H9 (cell line): Measurements from ENCODE around the gene LBH. TPM values are rescaled to one million over a fixed set of nuclear protein-coding genes. Genes with fewer than 3 reads are reported as not detected.

Experiments
- DNase-seq: peaks from one replicate; pipeline ENCODE4 v3.0.0-alpha.2; 2017
- H2AFZ ChIP-seq: one replicate; pipeline ENCODE4 v1.6.1; 2013; ENCODE audit warnings: mild to moderate bottlenecking, low read length, control low read depth, moderate library complexity
- H2AK5ac ChIP-seq: 2 replicates; pipeline ENCODE4 v1.6.1; 2013; ENCODE audit warnings: low read length, control low read depth, mixed read lengths; ENCODE audit not compliant: insufficient read length
- H2BK120ac ChIP-seq: one replicate; pipeline ENCODE4 v1.6.1; 2013; ENCODE audit warnings: low read depth, mild to moderate bottlenecking, low read length, control low read depth, inconsistent platforms; ENCODE audit not compliant: poor library complexity, severe bottlenecking
- H2BK12ac ChIP-seq: 2 replicates; pipeline ENCODE4 v1.6.1; 2013; ENCODE audit warnings: low read length, control low read depth, mixed read lengths, low read depth; ENCODE audit not compliant: insufficient read length
- H2BK15ac ChIP-seq: 2 replicates; pipeline ENCODE4 v1.6.1; 2013; ENCODE audit warnings: low read depth, low read length, control low read depth
- H2BK20ac ChIP-seq: one replicate; pipeline ENCODE4 v1.6.1; 2013; ENCODE audit warnings: low read depth, mild to moderate bottlenecking, low read length, control low read depth, inconsistent platforms; ENCODE audit not compliant: poor library complexity, severe bottlenecking
- H2BK5ac ChIP-seq: 2 replicates; pipeline ENCODE4 v1.6.1; 2013; ENCODE audit warnings: low read length, control low read depth, mixed read lengths; ENCODE audit not compliant: insufficient read length
- H3K14ac ChIP-seq: 2 replicates; pipeline ENCODE4 v1.6.1; 2013; ENCODE audit warnings: low read length, control low read depth; ENCODE audit not compliant: insufficient read depth
- H3K18ac ChIP-seq: 2 replicates; pipeline ENCODE4 v1.6.1; 2013; ENCODE audit warnings: low read depth, mild to moderate bottlenecking, mixed read lengths, low read length, control low read depth; ENCODE audit not compliant: insufficient read length
- H3K23ac ChIP-seq: 2 replicates; pipeline ENCODE4 v1.6.1; 2013; ENCODE audit warnings: low read length, control low read depth, mixed read lengths, low read depth; ENCODE audit not compliant: insufficient read length
- H3K23me2 ChIP-seq: 2 replicates; pipeline ENCODE4 v1.6.1; 2013; ENCODE audit warnings: low read depth, mild to moderate bottlenecking, mixed read lengths, low read length, control low read depth; ENCODE audit not compliant: insufficient read length, poor library complexity, severe bottlenecking
- H3K27ac ChIP-seq: 2 replicates; pipeline ENCODE4 v1.5.1; 2013; ENCODE audit warnings: low read length, control low read depth, mixed read lengths, low read depth; ENCODE audit not compliant: insufficient read length
- H3K27me3 ChIP-seq: 2 replicates; pipeline ENCODE4 v1.6.1; 2013; ENCODE audit warnings: low read length, control low read depth, inconsistent platforms; ENCODE audit not compliant: insufficient read depth
- H3K4ac ChIP-seq: 2 replicates; pipeline ENCODE4 v1.6.1; 2013; ENCODE audit warnings: low read depth, mild to moderate bottlenecking, control low read depth, inconsistent platforms, low read length, moderate library complexity
- H3K4me1 ChIP-seq: 2 replicates; pipeline ENCODE4 v1.6.1; 2013; ENCODE audit warnings: low read length, control low read depth, inconsistent platforms; ENCODE audit not compliant: insufficient read depth
- H3K4me2 ChIP-seq: 2 replicates; pipeline ENCODE4 v1.6.1; 2013; ENCODE audit warnings: low read length, control low read depth, mixed read lengths; ENCODE audit not compliant: insufficient read length, insufficient read depth
- H3K56ac ChIP-seq: 2 replicates; pipeline ENCODE4 v1.6.1; 2013; ENCODE audit warnings: low read depth, mild to moderate bottlenecking, mixed read lengths, low read length, control low read depth; ENCODE audit not compliant: insufficient read length
- H3K79me1 ChIP-seq: 2 replicates; pipeline ENCODE4 v1.6.1; 2013; ENCODE audit warnings: low read depth, mild to moderate bottlenecking, moderate library complexity, low read length, control low read depth, inconsistent platforms; ENCODE audit not compliant: insufficient read depth, poor library complexity, severe bottlenecking
- H3K79me2 ChIP-seq: 2 replicates; pipeline ENCODE4 v1.6.1; 2013; ENCODE audit warnings: low read length, control low read depth, inconsistent platforms; ENCODE audit not compliant: insufficient read depth
- H3K9ac ChIP-seq: 2 replicates; pipeline ENCODE4 v1.6.1; 2013; ENCODE audit warnings: low read length, control low read depth, mixed read lengths; ENCODE audit not compliant: insufficient read length; ENCODE audit errors: extremely low read depth
- H3K9me3 ChIP-seq: one replicate; pipeline ENCODE4 v1.6.1; 2013; ENCODE audit warnings: low read depth, low read length, inconsistent platforms; ENCODE audit not compliant: control insufficient read depth
- H3T11ph ChIP-seq: one replicate; pipeline ENCODE4 v1.6.1; 2013; ENCODE audit warnings: mild to moderate bottlenecking, low read length, control low read depth, inconsistent platforms
- H4K20me1 ChIP-seq: one replicate; pipeline ENCODE4 v1.6.1; 2013; ENCODE audit not compliant: control insufficient read depth, insufficient read length, insufficient read depth
- H4K5ac ChIP-seq: 2 replicates; pipeline ENCODE4 v1.6.1; 2013; ENCODE audit warnings: low read depth, mild to moderate bottlenecking, mixed read lengths, low read length, control low read depth; ENCODE audit not compliant: insufficient read length
- H4K8ac ChIP-seq: replicated peaks from 2 replicates; pipeline ENCODE4 v1.6.1; 2013; ENCODE audit warnings: low read length, control low read depth, mixed read lengths, low read depth; ENCODE audit not compliant: insufficient read length
- H4K91ac ChIP-seq: 2 replicates; pipeline ENCODE4 v1.6.1; 2013; ENCODE audit warnings: low read depth, mild to moderate bottlenecking, moderate library complexity, mixed read lengths, low read length, control low read depth; ENCODE audit not compliant: insufficient read length
- H3K27ac Mint-ChIP-seq, 3 experiments: 2 replicates in 2 of 3; 3 replicates in 1 of 3; pipeline ENCODE4 v1.8.0; 2020 to 2021; ENCODE audit warnings: mixed read lengths in 3 of 3, mild to moderate bottlenecking in 1 of 3, moderate library complexity in 1 of 3
- H3K27me3 Mint-ChIP-seq: 2 replicates; pipeline ENCODE4 v1.8.0; 2021; ENCODE audit warnings: low read depth, mild to moderate bottlenecking, moderate library complexity, mixed read lengths
- H3K36me3 Mint-ChIP-seq, 3 experiments: 2 replicates in 2 of 3; 3 replicates in 1 of 3; pipeline ENCODE4 v1.8.0; 2020 to 2021; ENCODE audit warnings: low read depth in 3 of 3, mixed read lengths in 3 of 3; ENCODE audit not compliant: insufficient read depth in 1 of 3
- H3K4me1 Mint-ChIP-seq, 2 experiments: 2 replicates each; pipeline ENCODE4 v1.8.0; 2020; ENCODE audit warnings: mixed read lengths in 2 of 2
- H3K4me3 Mint-ChIP-seq, 2 experiments: 2 replicates in 1 of 2; 3 replicates in 1 of 2; pipeline ENCODE4 v1.8.0; 2020 to 2021; ENCODE audit warnings: mild to moderate bottlenecking in 2 of 2, mixed read lengths in 2 of 2, moderate library complexity in 1 of 2
- H3K9me3 Mint-ChIP-seq, 2 experiments: 2 replicates in 1 of 2; 3 replicates in 1 of 2; pipeline ENCODE4 v1.8.0; 2020; ENCODE audit warnings: mild to moderate bottlenecking in 2 of 2, mixed read lengths in 2 of 2, moderate library complexity in 1 of 2
- CTCF ChIP-seq: fragments of 200-600 bp; sonication (generic); conservative IDR thresholded peaks from 3 replicates; pipeline ENCODE4 v1.8.0; 2021; ENCODE audit warnings: antibody characterized with exemption, mild to moderate bottlenecking
- WGBS: extraction: QIAGEN DNeasy Blood & Tissue Kit; methylation state at CpG from one replicate; pipeline ENCODE4 v1.1.7; 2013; ENCODE audit warnings: missing lambda C conversion rate, low lambda C conversion rate, mixed read lengths; ENCODE audit not compliant: insufficient read length; ENCODE audit errors: extremely low coverage; 5-methylcytosine and 5-hydroxymethylcytosine counted together
- total RNA-seq: library from RNA; stranded (reverse); gene quantifications from 2 replicates; pipeline ENCODE4 v1.2.1, GENCODE V29; 2021

The LBH gene
- total RNA-seq, 1 experiment from 2014 or later: 53.0 TPM

- H3K23me2 ChIP-seq: no peaks in the 10 kb centered on the region
- H3K27me3 Mint-ChIP-seq: no peaks in the 10 kb centered on the region; the same call in 1 of the 2 replicates
- no peak overlapping the region for H2AFZ ChIP-seq
- no CpG with 5 or more reads among the region's 4 CpGs for WGBS
- no peaks in the 10 kb centered on the region; the same call in 1 of the 2 replicates for H3K4me1 ChIP-seq
- H3K4me1 Mint-ChIP-seq: peaks cover 23 to 24% of the 10 kb centered on the region in 2 experiments
- no peak overlapping the region for H3K4ac ChIP-seq
- no peak overlapping the region for H4K91ac ChIP-seq
- no peaks in the 10 kb centered on the region for H3K27me3 ChIP-seq
- H3K56ac ChIP-seq: no peak overlapping the region
- H2BK20ac ChIP-seq: no peak overlapping the region
- no peak overlapping the region for H2BK5ac ChIP-seq
- no peak overlapping the region for H3K23ac ChIP-seq
- H2AK5ac ChIP-seq: no peak overlapping the region
- H3K9me3 Mint-ChIP-seq: peaks cover 0 to 2% of the 10 kb centered on the region in 2 experiments; a peak in 1 of 5 replicates
- no peak overlapping the region for H3T11ph ChIP-seq
- H3K4me2 ChIP-seq: no peak overlapping the region
- H2BK120ac ChIP-seq: no peak overlapping the region
- no peak overlapping the region for H3K14ac ChIP-seq
- no peak overlapping the region for H2BK15ac ChIP-seq
- DNase-seq: no peak
- H3K79me1 ChIP-seq: no peaks in the 10 kb centered on the region
- H4K8ac ChIP-seq: no peak overlapping the region
- no peak overlapping the region for H3K9ac ChIP-seq
- no peaks in the 10 kb centered on the region for H3K79me2 ChIP-seq
- H2BK12ac ChIP-seq: no peak overlapping the region
- no peak overlapping the region for H3K4me3 Mint-ChIP-seq
- H4K20me1 ChIP-seq: no peaks in the 10 kb centered on the region
- H3K27ac ChIP-seq: no peak overlapping the region
- no peak overlapping the region for H3K18ac ChIP-seq
- no peaks in the 10 kb centered on the region for H3K9me3 ChIP-seq
- no peak overlapping the region for H4K5ac ChIP-seq
- TF ChIP-seq CTCF: no peak
- H3K27ac Mint-ChIP-seq: no peak overlapping the region
- H3K36me3 Mint-ChIP-seq: peaks cover 0 to 6% (median 2%) of the 10 kb centered on the region in 3 experiments; a peak in 2 of 7 replicates
These were observed 36.3 kb upstream of the LBH start for GRCh38 chr2:30195016-30195415.
